ENCODE measurements around the gene ZNHIT2. TPM values are rescaled to one million over a fixed set of nuclear protein-coding genes. Genes with fewer than 3 reads are reported as not detected.

The ZNHIT2 gene
- total RNA-seq, 3 donors from 2014 or later = 5.1 to 8.3 (median 6.0) TPM

GRCh38 chr11:65115361-65116082 lies 2.0 kb downstream of the ZNHIT2 start:
- no peak for TF ChIP-seq CTCF (IDR thresholded peaks at IDR 0.05)
- H3K9me3 ChIP-seq = no peaks in the 10 kb centered on the region
- DNase-seq (peak in 2 of 3 donors; percentile 33 to 60), ATAC-seq (no peak)
- peaks cover 33% of the 10 kb centered on the region for H3K4me1 ChIP-seq (ENCODE audit: low read depth)
- peaks cover 4% of the 10 kb centered on the region for H3K36me3 ChIP-seq (ENCODE audit: low read depth)
- intact Hi-C loops (cut with DNase I, micrococcal nuclease) = no loop called here
- no peak overlapping the region for H3K4me3 ChIP-seq

GRCh38 chr11:65114538-65115171 lies 2.8 kb downstream of the ZNHIT2 start:
- Histone ChIP-seq H3K4me3 (no peak overlapping the region), H3K36me3 (ENCODE audit: low read depth) (no peaks in the 10 kb centered on the region), H3K4me1 (ENCODE audit: low read depth) (peaks cover 34% of the 10 kb centered on the region), H3K9me3 (no peaks in the 10 kb centered on the region)
- ATAC-seq = no peak
- DNase-seq = peak in 1 of 3 donors; percentile 23
- intact Hi-C loops (cut with DNase I, micrococcal nuclease) = no loop called here
- TF ChIP-seq CTCF (IDR thresholded peaks at IDR 0.05) = no peak

- no peak for DNase-seq
- Histone ChIP-seq H3K9me3 (no peaks in the 10 kb centered on the region), H3K4me1 (ENCODE audit: low read depth) (peaks cover 34% of the 10 kb centered on the region), H3K4me3 (no peak overlapping the region), H3K36me3 (ENCODE audit: low read depth) (no peaks in the 10 kb centered on the region)
- no peak for ATAC-seq
- intact Hi-C loops (cut with DNase I, micrococcal nuclease) = no loop called here
- no peak for TF ChIP-seq CTCF (IDR thresholded peaks at IDR 0.05)
These were observed 3.7 kb downstream of the ZNHIT2 start for GRCh38 chr11:65113839-65114238.

GRCh38 chr11:65113361-65113756 lies 4.1 kb downstream of the ZNHIT2 start:
- intact Hi-C loops (cut with DNase I, micrococcal nuclease) = no loop called here
- ATAC-seq (no peak), DNase-seq (no peak)
- no peak for TF ChIP-seq CTCF (IDR thresholded peaks at IDR 0.05)
- Histone ChIP-seq H3K9me3 (no peaks in the 10 kb centered on the region), H3K36me3 (ENCODE audit: low read depth) (no peaks in the 10 kb centered on the region), H3K4me1 (ENCODE audit: low read depth) (peaks cover 34% of the 10 kb centered on the region), H3K4me3 (no peak overlapping the region)

GRCh38 chr11:65112546-65113360 lies 4.7 kb downstream of the ZNHIT2 start:
- peak; percentile 93 for TF ChIP-seq CTCF (IDR thresholded peaks at IDR 0.05)
- Histone ChIP-seq H3K9me3 (no peaks in the 10 kb centered on the region), H3K4me1 (ENCODE audit: low read depth) (peaks cover 34% of the 10 kb centered on the region), H3K36me3 (ENCODE audit: low read depth) (peaks cover 5% of the 10 kb centered on the region), H3K4me3 (no peak overlapping the region)
- intact Hi-C loops (cut with DNase I, micrococcal nuclease) = no loop called here
- ATAC-seq = peak; percentile 70
- peak; percentile 79 to 88 (median 84) for DNase-seq

Measured in mucosa of descending colon (tissue), 3 donors.